Measurements from ENCODE around the gene MOGAT2.
"Not testable (repeated sequence)": the region's sequence is repeated elsewhere in the genome, so short reads cannot be mapped to it uniquely, and the experiment has no call there.

Gene MOGAT2

DNA sequence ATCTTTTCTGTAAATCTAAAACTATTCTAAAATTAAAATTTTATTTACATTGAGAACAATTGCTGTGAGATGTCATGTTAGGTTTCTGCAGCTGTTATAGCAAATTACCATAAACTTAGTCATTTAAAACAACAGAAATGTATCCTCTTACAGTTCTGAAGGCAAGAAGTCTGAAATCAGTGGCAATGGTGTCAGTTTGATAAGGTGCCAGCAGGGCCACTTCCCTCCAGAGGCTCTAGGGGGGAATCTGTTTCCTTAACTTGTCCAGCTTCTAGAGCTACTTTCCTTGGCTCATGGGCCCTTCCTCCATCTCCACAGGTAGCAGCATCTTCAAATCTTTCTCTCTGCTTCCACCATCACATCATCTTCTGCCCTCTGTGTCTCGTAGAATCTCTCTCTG lies 23.0 kb downstream of the MOGAT2 start:
- no CpG with 5 or more reads among the region's 1 CpG for WGBS (ENCODE audit: extremely low coverage, insufficient coverage, low lambda C conversion rate)

DNA sequence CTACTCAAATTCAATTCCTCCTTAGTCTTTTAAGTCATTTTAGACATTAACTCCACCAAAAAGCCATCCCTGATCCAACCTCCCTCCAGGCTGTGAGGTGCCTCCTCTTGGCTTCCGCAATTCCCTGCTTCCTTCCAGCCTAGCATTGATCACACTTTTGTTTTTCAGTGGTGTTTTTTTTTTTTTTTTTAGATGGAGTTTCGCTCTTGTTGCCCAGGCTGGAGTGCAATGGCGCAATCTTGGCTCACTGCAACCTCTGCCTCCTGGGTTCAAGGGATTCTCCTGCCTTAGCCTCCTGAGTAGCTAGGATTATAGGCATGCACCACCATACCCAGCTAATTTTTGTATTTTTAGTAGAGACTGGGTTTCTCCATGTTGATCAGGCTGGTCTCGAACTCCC lies 25.5 kb downstream of the MOGAT2 start:
- H3K23ac ChIP-seq (ENCODE audit: low read length); H3K9ac ChIP-seq (ENCODE audit: low read length); H3K18ac ChIP-seq (ENCODE audit: low read length); H3K4me2 ChIP-seq (ENCODE audit: low read length); H3K36me3 ChIP-seq (ENCODE audit: control insufficient read depth, insufficient read depth, low read length); H3K4me1 ChIP-seq (ENCODE audit: control insufficient read depth, low read depth, low read length); H2BK120ac ChIP-seq (ENCODE audit: low read depth, low read length); H3K27me3 ChIP-seq (ENCODE audit: insufficient read depth, low read length, poor library complexity); H2BK5ac ChIP-seq (ENCODE audit: low read length); H3K79me1 ChIP-seq (ENCODE audit: low read length); H3K4me3 ChIP-seq (ENCODE audit: low read length); DNase-seq; H3K4ac ChIP-seq (ENCODE audit: low read depth, low read length); H2AK5ac ChIP-seq (ENCODE audit: low read length); H4K8ac ChIP-seq (ENCODE audit: low read depth, low read length); H3K56ac ChIP-seq (ENCODE audit: low read length); H3K79me2 ChIP-seq (ENCODE audit: control insufficient read depth, insufficient read depth, low read length); H4K5ac ChIP-seq (ENCODE audit: low read length); H3K27ac ChIP-seq (ENCODE audit: low read depth, low read length); H2BK15ac ChIP-seq (replicated peaks; ENCODE audit: low read depth): not testable (repeated sequence)
- no CpG with 5 or more reads among the region's 4 CpGs for WGBS (ENCODE audit: extremely low coverage, insufficient coverage, low lambda C conversion rate)

More for the DNA sequence above, 23.0 kb downstream of the MOGAT2 start:
- H3K36me3 ChIP-seq (ENCODE audit: control insufficient read depth, insufficient read depth, low read length), result no peaks in the 10 kb centered on the region
- H2AK5ac ChIP-seq (ENCODE audit: low read length), result no peak overlapping the region
- no peak overlapping the region for H3K18ac ChIP-seq (ENCODE audit: low read length)
- DNase-seq, result peak; percentile 24
- H3K4me2 ChIP-seq (ENCODE audit: low read length), result no peak overlapping the region
- H3K27me3 ChIP-seq (ENCODE audit: insufficient read depth, low read length, poor library complexity), result no peaks in the 10 kb centered on the region
- H2BK120ac ChIP-seq (ENCODE audit: low read depth, low read length), result no peak overlapping the region
- no peaks in the 10 kb centered on the region for H3K4me1 ChIP-seq (ENCODE audit: control insufficient read depth, low read depth, low read length)
- H3K9ac ChIP-seq (ENCODE audit: low read length), result no peak overlapping the region
- no peak overlapping the region for H3K4ac ChIP-seq (ENCODE audit: low read depth, low read length)
- H3K56ac ChIP-seq (ENCODE audit: low read length), result no peak overlapping the region
- no peak overlapping the region for H2BK5ac ChIP-seq (ENCODE audit: low read length)
- H3K79me2 ChIP-seq (ENCODE audit: control insufficient read depth, insufficient read depth, low read length), result no peaks in the 10 kb centered on the region
- H3K79me1 ChIP-seq (ENCODE audit: low read length), result no peaks in the 10 kb centered on the region
- no peak overlapping the region for H2BK15ac ChIP-seq (replicated peaks; ENCODE audit: low read depth)
- H4K8ac ChIP-seq (ENCODE audit: low read depth, low read length), result no peak overlapping the region
- no peak overlapping the region for H3K23ac ChIP-seq (ENCODE audit: low read length)
- H3K4me3 ChIP-seq (ENCODE audit: low read length), result no peak overlapping the region
- no peak overlapping the region for H4K5ac ChIP-seq (ENCODE audit: low read length)
- H3K27ac ChIP-seq (ENCODE audit: low read depth, low read length), result no peak overlapping the region

DNA sequence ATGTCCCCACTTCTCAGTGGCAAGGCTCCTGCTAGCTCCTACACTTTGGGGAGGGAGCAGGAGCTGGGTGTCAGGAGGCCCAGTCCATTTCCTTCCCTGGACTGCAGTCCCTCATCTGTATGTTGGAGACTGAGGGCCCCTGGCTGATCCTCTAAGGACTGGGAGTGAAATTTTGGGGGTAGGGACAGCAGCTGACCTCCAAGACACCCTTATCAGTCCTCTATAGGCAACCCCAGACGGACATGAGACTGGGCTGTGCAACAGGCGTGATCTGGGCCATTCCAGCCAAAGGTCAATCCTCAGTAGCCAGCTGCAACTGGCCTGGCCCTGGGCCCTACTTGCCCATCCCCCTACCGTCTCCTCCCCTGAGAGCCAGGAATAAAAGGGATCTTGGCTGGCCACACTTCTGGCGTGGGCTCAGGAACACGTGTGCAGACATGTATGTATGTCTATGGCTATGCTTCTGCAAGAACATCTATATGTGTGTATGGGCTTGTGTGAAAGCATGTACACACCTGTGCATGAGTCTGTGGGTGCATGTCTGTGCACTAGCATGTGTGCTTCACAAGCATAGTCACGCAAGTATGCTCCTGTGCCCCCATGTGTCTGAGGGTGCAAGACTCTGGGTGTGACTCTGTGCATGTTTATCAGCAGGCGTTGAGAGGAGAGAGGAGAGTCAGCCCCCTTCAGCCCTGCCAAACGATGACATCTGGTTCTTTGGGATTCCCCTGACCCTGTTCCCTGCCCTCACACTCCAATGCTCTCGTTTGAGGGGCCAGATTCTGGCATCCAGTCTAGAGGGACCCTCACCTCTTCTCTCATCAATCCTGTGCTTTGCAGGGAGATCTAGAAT lies 26.3 kb downstream of the MOGAT2 start:
- Histone ChIP-seq H3K27me3 (ENCODE audit: insufficient read depth, low read length, poor library complexity) (no peaks in the 10 kb centered on the region), H3K56ac (ENCODE audit: low read length) (no peak overlapping the region), H3K36me3 (ENCODE audit: control insufficient read depth, insufficient read depth, low read length) (no peaks in the 10 kb centered on the region), H3K4ac (ENCODE audit: low read depth, low read length) (no peak overlapping the region), H2BK15ac (replicated peaks; ENCODE audit: low read depth) (no peak overlapping the region), H3K4me1 (ENCODE audit: control insufficient read depth, low read depth, low read length) (no peaks in the 10 kb centered on the region), H2BK120ac (ENCODE audit: low read depth, low read length) (no peak overlapping the region), H4K5ac (ENCODE audit: low read length) (no peak overlapping the region), H3K4me3 (ENCODE audit: low read length) (no peak overlapping the region), H3K79me2 (ENCODE audit: control insufficient read depth, insufficient read depth, low read length) (no peaks in the 10 kb centered on the region), H4K8ac (ENCODE audit: low read depth, low read length) (no peak overlapping the region), H2BK5ac (ENCODE audit: low read length) (no peak overlapping the region), H3K23ac (ENCODE audit: low read length) (no peak overlapping the region), H3K79me1 (ENCODE audit: low read length) (no peaks in the 10 kb centered on the region), H2AK5ac (ENCODE audit: low read length) (no peak overlapping the region), H3K4me2 (ENCODE audit: low read length) (no peak overlapping the region), H3K27ac (ENCODE audit: low read depth, low read length) (no peak overlapping the region), H3K9ac (ENCODE audit: low read length) (no peak overlapping the region), H3K18ac (ENCODE audit: low read length) (no peak overlapping the region)
- no CpG with 5 or more reads among the region's 9 CpGs for WGBS (ENCODE audit: extremely low coverage, insufficient coverage, low lambda C conversion rate)
- no peak for DNase-seq

DNA sequence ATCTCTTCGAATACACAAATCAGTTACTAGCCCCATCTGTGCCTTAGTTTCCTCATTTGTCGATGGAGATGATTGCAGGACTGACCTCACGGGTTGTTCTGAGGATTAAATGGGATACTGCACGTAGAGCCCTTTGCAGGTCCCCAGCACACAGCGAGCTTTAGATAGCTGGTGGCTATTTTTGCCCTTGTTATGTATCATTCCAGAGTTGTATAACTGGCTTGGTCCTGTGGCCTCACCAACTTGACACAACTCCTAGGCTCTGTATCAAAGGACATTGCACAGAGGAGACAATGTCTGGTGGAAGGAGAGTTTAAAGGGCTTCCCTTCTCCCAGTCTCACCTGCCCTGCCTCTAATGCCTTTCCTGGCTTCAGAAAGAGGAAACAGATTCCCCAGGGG lies 28.2 kb downstream of the MOGAT2 start:
- DNase-seq, result no peak
- Histone ChIP-seq H3K4me2 (ENCODE audit: low read length) (no peak overlapping the region), H3K18ac (ENCODE audit: low read length) (no peak overlapping the region), H3K23ac (ENCODE audit: low read length) (no peak overlapping the region), H3K4me1 (ENCODE audit: control insufficient read depth, low read depth, low read length) (no peaks in the 10 kb centered on the region), H3K56ac (ENCODE audit: low read length) (no peak overlapping the region), H4K5ac (ENCODE audit: low read length) (no peak overlapping the region), H4K8ac (ENCODE audit: low read depth, low read length) (no peak overlapping the region), H3K27ac (ENCODE audit: low read depth, low read length) (no peak overlapping the region), H3K4me3 (ENCODE audit: low read length) (no peak overlapping the region), H2BK15ac (replicated peaks; ENCODE audit: low read depth) (no peak overlapping the region), H3K79me2 (ENCODE audit: control insufficient read depth, insufficient read depth, low read length) (no peaks in the 10 kb centered on the region), H2BK120ac (ENCODE audit: low read depth, low read length) (no peak overlapping the region), H2BK5ac (ENCODE audit: low read length) (no peak overlapping the region), H3K36me3 (ENCODE audit: control insufficient read depth, insufficient read depth, low read length) (no peaks in the 10 kb centered on the region), H3K4ac (ENCODE audit: low read depth, low read length) (no peak overlapping the region), H3K9ac (ENCODE audit: low read length) (no peak overlapping the region), H3K79me1 (ENCODE audit: low read length) (no peaks in the 10 kb centered on the region), H2AK5ac (ENCODE audit: low read length) (no peak overlapping the region), H3K27me3 (ENCODE audit: insufficient read depth, low read length, poor library complexity) (no peaks in the 10 kb centered on the region)
- WGBS (ENCODE audit: extremely low coverage, insufficient coverage, low lambda C conversion rate), result no CpG with 5 or more reads among the region's 5 CpGs

DNA sequence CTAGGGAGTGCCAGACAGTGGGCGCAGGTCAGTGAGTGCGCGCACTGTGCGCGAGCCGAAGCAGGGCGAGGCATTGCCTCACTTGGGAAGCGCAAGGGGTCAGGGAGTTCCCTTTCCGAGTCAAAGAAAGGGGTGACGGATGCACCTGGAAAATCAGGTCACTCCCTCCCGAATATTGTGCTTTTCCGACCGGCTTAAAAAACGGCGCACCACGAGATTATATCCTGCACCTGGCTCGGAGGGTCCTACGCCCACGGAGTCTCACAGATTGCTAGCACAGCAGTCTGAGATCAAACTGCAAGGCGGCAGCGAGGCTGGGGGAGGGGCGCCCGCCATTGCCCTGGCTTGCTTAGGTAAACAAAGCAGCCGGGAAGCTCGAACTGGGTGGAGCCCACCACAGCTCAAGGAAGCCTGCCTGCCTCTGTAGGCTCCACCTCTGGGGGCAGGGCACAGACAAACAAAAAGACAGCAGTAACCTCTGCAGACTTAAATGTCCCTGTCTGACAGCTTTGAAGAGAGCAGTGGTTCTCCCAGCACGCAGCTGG lies 31.2 kb downstream of the MOGAT2 start:
- not testable (repeated sequence) for H3K4ac ChIP-seq (ENCODE audit: low read depth, low read length); H3K56ac ChIP-seq (ENCODE audit: low read length); H2AK5ac ChIP-seq (ENCODE audit: low read length); H3K36me3 ChIP-seq (ENCODE audit: control insufficient read depth, insufficient read depth, low read length); DNase-seq; H2BK5ac ChIP-seq (ENCODE audit: low read length); H3K79me2 ChIP-seq (ENCODE audit: control insufficient read depth, insufficient read depth, low read length); H2BK15ac ChIP-seq (replicated peaks; ENCODE audit: low read depth); H3K27ac ChIP-seq (ENCODE audit: low read depth, low read length); H3K4me2 ChIP-seq (ENCODE audit: low read length); H3K79me1 ChIP-seq (ENCODE audit: low read length); H2BK120ac ChIP-seq (ENCODE audit: low read depth, low read length); H4K5ac ChIP-seq (ENCODE audit: low read length); H4K8ac ChIP-seq (ENCODE audit: low read depth, low read length); H3K27me3 ChIP-seq (ENCODE audit: insufficient read depth, low read length, poor library complexity); H3K18ac ChIP-seq (ENCODE audit: low read length); H3K23ac ChIP-seq (ENCODE audit: low read length); H3K4me1 ChIP-seq (ENCODE audit: control insufficient read depth, low read depth, low read length); H3K4me3 ChIP-seq (ENCODE audit: low read length); H3K9ac ChIP-seq (ENCODE audit: low read length)
- WGBS (ENCODE audit: extremely low coverage, insufficient coverage, low lambda C conversion rate), result no CpG with 5 or more reads among the region's 26 CpGs

DNA sequence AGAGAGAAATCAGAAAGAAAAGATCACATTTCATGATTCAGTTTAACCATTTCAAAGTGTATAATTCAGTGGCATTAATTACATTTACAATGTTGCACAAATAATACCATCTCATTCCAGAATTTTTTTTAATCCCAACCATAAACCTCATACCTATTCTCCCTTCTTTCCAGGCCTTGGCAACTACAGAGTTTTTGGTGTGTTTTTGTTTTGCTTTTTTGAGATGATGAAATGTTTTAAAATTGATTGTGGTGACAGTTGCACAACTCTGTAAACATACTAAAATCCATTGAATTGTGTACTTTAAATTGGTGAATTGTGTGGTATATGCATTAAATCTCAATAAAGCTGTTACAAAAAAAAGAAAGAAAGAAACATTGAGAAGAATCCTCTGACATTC lies 37.3 kb downstream of the MOGAT2 start:
- not testable (repeated sequence) for H3K18ac ChIP-seq (ENCODE audit: low read length); H3K56ac ChIP-seq (ENCODE audit: low read length); H3K9ac ChIP-seq (ENCODE audit: low read length); H3K36me3 ChIP-seq (ENCODE audit: control insufficient read depth, insufficient read depth, low read length); H2BK5ac ChIP-seq (ENCODE audit: low read length); H2BK15ac ChIP-seq (replicated peaks; ENCODE audit: low read depth); H3K79me1 ChIP-seq (ENCODE audit: low read length); H3K79me2 ChIP-seq (ENCODE audit: control insufficient read depth, insufficient read depth, low read length); H4K5ac ChIP-seq (ENCODE audit: low read length); H2BK120ac ChIP-seq (ENCODE audit: low read depth, low read length); H3K4me1 ChIP-seq (ENCODE audit: control insufficient read depth, low read depth, low read length); H3K27me3 ChIP-seq (ENCODE audit: insufficient read depth, low read length, poor library complexity); H3K4me3 ChIP-seq (ENCODE audit: low read length); H4K8ac ChIP-seq (ENCODE audit: low read depth, low read length); DNase-seq; H2AK5ac ChIP-seq (ENCODE audit: low read length); H3K23ac ChIP-seq (ENCODE audit: low read length); H3K27ac ChIP-seq (ENCODE audit: low read depth, low read length); H3K4ac ChIP-seq (ENCODE audit: low read depth, low read length); H3K4me2 ChIP-seq (ENCODE audit: low read length)

Measured in mesendoderm (in vitro differentiated cells).